Activated T-cell treated with anti-CD3 and anti-CD28 coated beads, Interleukin-2, amount 50 U/mL, for 72 hours (primary cell): ENCODE results near the gene LYZL4. TPM values are rescaled to one million over a fixed set of nuclear protein-coding genes. Genes with fewer than 3 reads are reported as not detected.

ENCODE experiments used
- ATAC-seq, 2 donors: fragments of 150-1000 bp; cut with Tn5 transposase; replicated peaks in 1 of 2; 2 replicates each; pipeline ENCODE4 v1.10.0; 2021; ENCODE audit warnings: moderate library complexity in 2 of 2, mild to moderate bottlenecking in 1 of 2
- DNase-seq, 2 donors: peaks; one replicate each; pipeline ENCODE4 v3.0.0; 2021 to 2022; ENCODE audit warnings: mixed read lengths in 1 of 2
- H3K27ac Mint-ChIP-seq: one replicate; pipeline ENCODE4 v1.8.0; 2022; ENCODE audit warnings: mild to moderate bottlenecking, moderate library complexity, mixed read lengths
- H3K27me3 Mint-ChIP-seq: one replicate; pipeline ENCODE4 v1.8.0; 2022; ENCODE audit warnings: low read depth, mixed read lengths
- H3K36me3 Mint-ChIP-seq, 2 donors: one replicate each; pipeline ENCODE4 v1.8.0; 2022; ENCODE audit warnings: mixed read lengths in 2 of 2, mild to moderate bottlenecking in 1 of 2; ENCODE audit not compliant: insufficient read depth in 2 of 2
- H3K4me1 Mint-ChIP-seq: one replicate; pipeline ENCODE4 v1.8.0; 2022; ENCODE audit warnings: low read depth, mixed read lengths
- H3K4me3 Mint-ChIP-seq, 2 donors: one replicate each; pipeline ENCODE4 v1.8.0; 2022; ENCODE audit warnings: mild to moderate bottlenecking in 2 of 2, mixed read lengths in 2 of 2, moderate library complexity in 2 of 2
- H3K9me3 Mint-ChIP-seq, 2 donors: one replicate each; pipeline ENCODE4 v1.8.0; 2022; ENCODE audit warnings: mixed read lengths in 2 of 2
- total RNA-seq, 2 donors: library from RNA; stranded (reverse); gene quantifications; one replicate each; pipeline ENCODE4 v1.2.3, GENCODE V29; 2022

Gene LYZL4, protein sequence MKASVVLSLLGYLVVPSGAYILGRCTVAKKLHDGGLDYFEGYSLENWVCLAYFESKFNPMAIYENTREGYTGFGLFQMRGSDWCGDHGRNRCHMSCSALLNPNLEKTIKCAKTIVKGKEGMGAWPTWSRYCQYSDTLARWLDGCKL
- not detected for total RNA-seq

DNA sequence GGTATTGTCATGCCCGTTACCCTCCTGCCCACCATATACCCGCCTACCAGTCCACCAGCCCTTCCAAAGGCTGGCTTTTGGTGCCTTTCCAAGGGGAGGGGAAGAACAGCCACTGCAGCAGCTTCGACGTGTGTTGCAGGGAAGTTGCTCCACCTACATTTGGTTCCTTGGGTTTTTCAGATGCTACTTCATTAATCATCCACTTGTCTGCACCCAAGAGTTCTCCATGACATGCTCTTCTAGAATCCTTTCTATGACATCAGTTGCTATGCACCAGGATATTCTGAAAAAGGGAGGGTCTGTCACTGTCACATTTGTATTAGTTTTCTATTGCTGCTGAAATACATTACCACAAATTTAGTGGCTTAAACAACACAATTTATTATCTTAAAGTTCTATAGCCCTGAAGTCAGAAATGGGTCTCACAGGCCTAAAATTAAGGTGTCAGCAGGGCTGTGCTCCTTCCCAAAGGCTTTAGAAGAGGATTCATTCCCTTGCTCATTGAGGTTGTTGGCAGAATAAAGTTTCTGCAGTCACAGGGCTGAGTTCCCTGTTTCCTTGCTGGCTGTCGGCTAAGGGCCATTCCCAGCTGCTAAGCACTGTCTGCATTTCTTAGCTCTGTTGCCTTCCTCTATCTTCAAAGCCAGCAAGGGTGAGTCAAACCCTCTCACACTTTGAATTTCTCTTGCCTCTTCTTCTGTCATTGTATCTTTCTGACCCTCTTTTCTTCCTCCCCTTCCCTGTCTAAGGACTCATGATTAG is at the start of gene LYZL4:
TSS of gene LYZL4 (minus strand) at position 241 of the 762 bp plus-strand sequence. CDS start 3,359 bp downstream, outside the sequence.
- no peak for ATAC-seq
- Mint-ChIP-seq H3K27ac (no peak within 1 kb of the TSS), H3K36me3 (no peaks in the 10 kb centered on the region), H3K4me3 (no peak within 1 kb of the TSS), H3K9me3 (peaks cover 0 to 3% of the 10 kb centered on the region in 2 donors), H3K27me3 (peaks cover 18% of the 10 kb centered on the region), H3K4me1 (no peaks in the 10 kb centered on the region)
- DNase-seq: no peak

- Mint-ChIP-seq H3K4me1 (no peaks in the 10 kb centered on the region), H3K4me3 (no peak overlapping the region), H3K27ac (no peak overlapping the region), H3K36me3 (no peaks in the 10 kb centered on the region), H3K9me3 (peaks cover 2 to 3% of the 10 kb centered on the region in 2 donors), H3K27me3 (peaks cover 7% of the 10 kb centered on the region)
- DNase-seq (no peak), ATAC-seq (no peak)
Observed at GRCh38 chr3:42459151-42459550, 48.7 kb upstream of the LYZL4 start.

DNA sequence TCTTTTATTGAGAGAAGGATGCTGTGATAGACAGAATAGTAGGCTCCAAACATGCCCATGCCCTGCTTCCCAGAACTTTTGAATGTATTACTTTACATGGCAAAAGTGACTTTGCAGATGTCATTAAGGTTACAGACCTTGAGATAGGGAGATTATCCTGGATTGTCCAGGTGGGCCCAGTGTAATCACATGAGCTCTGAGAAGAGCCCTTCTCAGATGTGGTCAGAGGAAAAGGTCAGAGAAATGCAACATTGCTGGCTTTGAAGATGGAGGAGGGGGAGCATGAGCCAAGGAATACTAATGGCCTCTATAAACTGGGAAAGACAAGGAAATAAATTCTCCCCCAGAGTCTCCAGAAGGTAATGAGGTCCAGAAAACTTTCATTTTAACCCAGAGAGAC is 45.8 kb upstream of the LYZL4 start:
- Mint-ChIP-seq H3K9me3 (peaks cover 3% of the 10 kb centered on the region in 2 donors), H3K27ac (no peak overlapping the region), H3K36me3 (no peaks in the 10 kb centered on the region), H3K4me3 (no peak overlapping the region), H3K27me3 (peaks cover 7% of the 10 kb centered on the region), H3K4me1 (no peaks in the 10 kb centered on the region)
- no peak for ATAC-seq
- no peak for DNase-seq

DNA sequence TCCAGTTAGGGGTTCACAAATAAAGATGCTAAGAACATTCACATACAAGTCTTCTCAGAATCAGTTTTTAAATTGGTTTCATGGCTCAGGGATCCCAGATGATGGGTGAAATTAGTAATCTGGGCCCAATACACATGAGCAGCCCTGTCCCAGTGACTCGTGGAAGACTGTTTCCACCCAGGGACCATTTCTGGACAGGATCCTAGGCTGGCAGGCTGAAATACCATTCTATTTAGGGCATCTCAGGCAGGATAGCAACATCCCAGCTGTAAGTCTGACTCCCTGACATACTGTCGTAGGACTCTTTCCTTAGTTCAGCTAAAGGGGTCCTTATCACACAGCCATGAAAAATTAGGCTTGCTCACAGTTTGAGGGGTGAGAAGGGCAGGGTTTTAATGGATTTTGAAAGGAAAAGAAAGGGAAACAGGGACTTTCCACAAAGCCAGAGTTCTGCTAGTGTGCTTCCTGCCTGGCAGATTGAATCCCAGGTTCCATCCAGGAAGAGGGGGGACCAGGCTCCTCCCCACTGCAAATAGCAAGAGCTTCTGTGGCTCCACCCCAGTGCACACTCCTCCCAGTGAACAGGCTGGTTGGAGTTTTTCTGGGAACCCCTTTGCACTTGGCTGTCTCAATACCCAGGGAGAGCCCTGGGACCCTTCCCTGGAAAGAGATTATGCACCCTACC is 41.3 kb upstream of the LYZL4 start:
- no peaks in the 10 kb centered on the region for H3K4me1 Mint-ChIP-seq
- DNase-seq (no peak), ATAC-seq (no peak)
- no peaks in the 10 kb centered on the region for H3K27me3 Mint-ChIP-seq
- H3K9me3 Mint-ChIP-seq: peaks cover 3% of the 10 kb centered on the region in 2 donors
- no peak overlapping the region for H3K4me3 Mint-ChIP-seq
- no peaks in the 10 kb centered on the region for H3K36me3 Mint-ChIP-seq
- H3K27ac Mint-ChIP-seq: no peak overlapping the region

GRCh38 chr3:42451116-42451515 is 40.7 kb upstream of the LYZL4 start:
- Mint-ChIP-seq H3K9me3 (peaks cover 3% of the 10 kb centered on the region in 2 donors), H3K27me3 (no peaks in the 10 kb centered on the region), H3K4me3 (no peak overlapping the region), H3K36me3 (no peaks in the 10 kb centered on the region), H3K27ac (no peak overlapping the region), H3K4me1 (no peaks in the 10 kb centered on the region)
- DNase-seq (no peak), ATAC-seq (no peak)

- Mint-ChIP-seq H3K27me3 (no peaks in the 10 kb centered on the region), H3K4me3 (no peak overlapping the region), H3K9me3 (peaks cover 3% of the 10 kb centered on the region in 2 donors), H3K4me1 (no peaks in the 10 kb centered on the region), H3K27ac (no peak overlapping the region), H3K36me3 (no peaks in the 10 kb centered on the region)
- DNase-seq: no peak
- no peak for ATAC-seq
Observed at GRCh38 chr3:42450567-42450966, 40.2 kb upstream of the LYZL4 start.

DNA sequence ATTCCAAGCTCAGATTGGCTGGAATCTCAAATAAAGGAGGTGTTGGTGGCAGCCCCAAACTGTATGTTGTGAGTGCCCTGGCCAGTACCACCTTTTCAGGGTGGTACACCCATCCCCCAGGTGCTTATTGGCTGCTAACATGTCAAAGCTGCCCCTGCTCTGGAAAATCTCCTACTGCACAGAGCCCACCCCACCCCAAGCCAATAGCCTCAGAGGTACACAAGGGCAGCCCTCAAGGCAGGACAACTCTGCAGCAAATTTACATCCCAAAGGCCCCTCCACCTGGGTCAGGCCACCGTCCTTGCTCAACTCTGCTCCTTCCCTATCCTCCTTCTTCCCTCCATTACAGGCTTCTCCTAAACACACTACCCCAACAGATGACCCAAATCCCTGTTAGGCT is 37.1 kb upstream of the LYZL4 start:
- Mint-ChIP-seq H3K27ac (no peak overlapping the region), H3K9me3 (no peaks in the 10 kb centered on the region), H3K27me3 (no peaks in the 10 kb centered on the region), H3K4me1 (no peaks in the 10 kb centered on the region), H3K4me3 (no peak overlapping the region), H3K36me3 (no peaks in the 10 kb centered on the region)
- DNase-seq (no peak), ATAC-seq (no peak)

GRCh38 chr3:42446111-42447050 is 36.0 kb upstream of the LYZL4 start:
- H3K27me3 Mint-ChIP-seq: no peaks in the 10 kb centered on the region
- no peaks in the 10 kb centered on the region for H3K4me1 Mint-ChIP-seq
- no peaks in the 10 kb centered on the region for H3K9me3 Mint-ChIP-seq
- no peak overlapping the region for H3K4me3 Mint-ChIP-seq
- no peaks in the 10 kb centered on the region for H3K36me3 Mint-ChIP-seq
- ATAC-seq: no peak
- DNase-seq: no peak
- no peak overlapping the region for H3K27ac Mint-ChIP-seq

DNA sequence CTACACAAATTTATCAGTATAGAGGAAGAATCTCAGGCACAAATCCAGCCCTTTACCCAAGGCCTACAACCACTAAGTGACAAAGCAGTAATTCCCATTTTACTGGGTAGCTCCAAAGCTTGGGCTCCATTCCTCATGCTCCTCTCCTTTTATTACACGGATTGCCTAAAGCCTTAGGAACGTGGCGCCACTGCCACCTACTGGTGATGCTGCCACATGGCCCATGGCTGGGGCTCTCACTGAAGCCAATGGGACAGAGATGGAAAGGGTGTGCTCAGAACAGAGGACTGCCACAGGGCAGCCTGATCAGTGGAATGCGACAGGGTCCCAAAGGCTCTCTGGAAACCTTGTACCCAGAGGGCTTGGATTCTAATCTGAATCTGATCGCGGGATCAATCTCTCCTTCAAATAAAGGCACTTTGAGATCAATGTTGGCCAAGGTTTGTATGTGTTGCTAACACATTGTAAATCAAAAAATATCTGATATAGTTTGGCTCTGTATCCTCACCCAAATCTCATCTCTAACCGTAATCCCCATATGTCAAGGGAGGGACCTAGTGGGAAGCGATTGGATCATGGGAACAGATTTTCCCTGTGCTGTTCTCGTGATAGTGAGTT is 33.5 kb upstream of the LYZL4 start:
- Mint-ChIP-seq H3K4me1 (no peaks in the 10 kb centered on the region), H3K4me3 (no peak overlapping the region), H3K36me3 (no peaks in the 10 kb centered on the region), H3K9me3 (no peaks in the 10 kb centered on the region), H3K27me3 (no peaks in the 10 kb centered on the region), H3K27ac (no peak overlapping the region)
- peak; percentile 78 to 82 for DNase-seq
- peak; percentile 85 to 89 for ATAC-seq

- DNase-seq: no peak
- Mint-ChIP-seq H3K9me3 (no peaks in the 10 kb centered on the region), H3K27ac (no peak overlapping the region), H3K27me3 (no peaks in the 10 kb centered on the region), H3K4me1 (no peaks in the 10 kb centered on the region), H3K36me3 (no peaks in the 10 kb centered on the region), H3K4me3 (no peak overlapping the region)
- ATAC-seq: no peak
Observed at GRCh38 chr3:42443292-42443691, 32.9 kb upstream of the LYZL4 start.

DNA sequence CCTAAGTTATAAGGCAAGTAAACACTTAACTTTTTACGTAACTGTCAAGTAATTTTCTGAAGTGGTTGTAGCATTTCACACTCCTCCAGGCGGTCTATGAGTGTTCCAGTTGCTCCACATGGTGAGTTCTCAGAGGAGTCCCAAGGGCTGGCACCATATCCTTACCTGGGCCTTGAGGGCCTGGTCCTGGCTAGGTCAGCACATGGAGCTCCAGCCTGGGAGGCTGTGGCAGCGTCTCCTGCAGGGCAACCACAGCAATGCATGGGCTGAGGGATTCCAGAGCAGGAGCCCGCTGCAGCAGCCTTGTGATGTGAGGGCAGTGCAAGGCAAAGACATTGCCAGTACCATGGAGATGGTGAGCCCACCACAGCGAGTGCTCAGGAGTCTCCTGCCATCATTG is 32.2 kb upstream of the LYZL4 start:
- H3K9me3 Mint-ChIP-seq: no peaks in the 10 kb centered on the region
- H3K4me3 Mint-ChIP-seq: no peak overlapping the region
- H3K36me3 Mint-ChIP-seq: no peaks in the 10 kb centered on the region
- no peak overlapping the region for H3K27ac Mint-ChIP-seq
- H3K4me1 Mint-ChIP-seq: no peaks in the 10 kb centered on the region
- no peaks in the 10 kb centered on the region for H3K27me3 Mint-ChIP-seq
- ATAC-seq (no peak), DNase-seq (no peak)

- no peak overlapping the region for H3K4me3 Mint-ChIP-seq
- no peaks in the 10 kb centered on the region for H3K36me3 Mint-ChIP-seq
- H3K9me3 Mint-ChIP-seq: no peaks in the 10 kb centered on the region
- H3K4me1 Mint-ChIP-seq: no peaks in the 10 kb centered on the region
- ATAC-seq (no peak), DNase-seq (no peak)
- H3K27me3 Mint-ChIP-seq: no peaks in the 10 kb centered on the region
- no peak overlapping the region for H3K27ac Mint-ChIP-seq
Observed at GRCh38 chr3:42441791-42442190, 31.4 kb upstream of the LYZL4 start.
